ENCODE results near the gene RGS7. TPM values are rescaled to one million over a fixed set of nuclear protein-coding genes. Genes with fewer than 3 reads are reported as not detected.

Gene RGS7
- total and polyA plus RNA-seq, 2 experiments from 2014 or later, result 0.22 to 0.73 TPM

GRCh38 chr1:241177660-241178059, 179.3 kb downstream of the RGS7 start:
- Histone ChIP-seq H3K4me1 (ENCODE audit: insufficient read depth) (no peaks in the 10 kb centered on the region), H3K27me3 (no peaks in the 10 kb centered on the region), H3K79me2 (no peaks in the 10 kb centered on the region), H3K4me2 (no peak overlapping the region), H4K20me1 (ENCODE audit: insufficient read depth, poor library complexity, severe bottlenecking) (no peaks in the 10 kb centered on the region), H3K4me3 (no peak overlapping the region), H3K9me2 (replicated peaks; ENCODE audit: insufficient read depth) (no peaks in the 10 kb centered on the region), H2AFZ (no peak overlapping the region), H3K9me3 (ENCODE audit: low read depth) (no peaks in the 10 kb centered on the region), H3K36me3 (replicated peaks; ENCODE audit: insufficient read depth, low read depth) (no peaks in the 10 kb centered on the region), H3K27ac (no peak overlapping the region)
- TF ChIP-seq CTCF (IDR thresholded peaks at IDR 0.05; ENCODE audit: poor library complexity) (no peak), EZH2 (IDR thresholded peaks at IDR 0.05; ENCODE audit: borderline replicate concordance) (no peak), EZH2phosphoT487 (IDR thresholded peaks at IDR 0.05; ENCODE audit: low read depth, severe bottlenecking, unreplicated experiment) (no peak)
- no peak for DNase-seq (ENCODE audit: low spot score)
- 80% methylated on average over 1 of the region's 1 CpG for WGBS (ENCODE audit: low lambda C conversion rate, missing lambda C conversion rate)

DNA sequence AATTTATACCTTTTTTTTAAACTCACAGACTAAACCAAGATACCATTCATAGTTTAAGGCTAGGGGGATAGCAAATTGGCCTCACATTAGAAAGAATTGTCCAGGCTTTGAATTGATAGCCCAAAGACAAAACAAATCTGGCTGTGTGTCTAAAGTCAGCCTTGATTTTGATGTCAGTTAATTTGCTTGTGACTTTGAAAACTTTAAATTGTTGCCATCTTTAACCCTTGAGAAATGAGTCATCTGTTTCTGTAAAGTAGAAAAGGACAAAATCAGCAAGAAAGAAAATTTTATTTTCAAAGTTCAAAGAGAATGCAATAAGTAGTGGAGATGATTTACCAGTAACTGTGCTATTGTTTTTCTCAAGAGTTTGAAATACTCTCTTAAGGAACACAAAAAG, 184.5 kb downstream of the RGS7 start:
- Histone ChIP-seq H3K9me3 (ENCODE audit: low read depth) (no peaks in the 10 kb centered on the region), H3K9me2 (replicated peaks; ENCODE audit: insufficient read depth) (no peaks in the 10 kb centered on the region), H3K4me3 (no peak overlapping the region), H3K4me1 (ENCODE audit: insufficient read depth) (no peaks in the 10 kb centered on the region), H3K36me3 (replicated peaks; ENCODE audit: insufficient read depth, low read depth) (no peaks in the 10 kb centered on the region), H3K27me3 (no peaks in the 10 kb centered on the region), H3K79me2 (no peaks in the 10 kb centered on the region), H2AFZ (no peak overlapping the region), H3K4me2 (no peak overlapping the region), H3K27ac (no peak overlapping the region), H4K20me1 (ENCODE audit: insufficient read depth, poor library complexity, severe bottlenecking) (no peaks in the 10 kb centered on the region)
- no peak for DNase-seq (ENCODE audit: low spot score)
- TF ChIP-seq EZH2 (IDR thresholded peaks at IDR 0.05; ENCODE audit: borderline replicate concordance) (no peak), EZH2phosphoT487 (IDR thresholded peaks at IDR 0.05; ENCODE audit: low read depth, severe bottlenecking, unreplicated experiment) (no peak), CTCF (IDR thresholded peaks at IDR 0.05; ENCODE audit: poor library complexity) (no peak)

- WGBS (ENCODE audit: low lambda C conversion rate, missing lambda C conversion rate), result 77% methylated on average over 3 of the region's 3 CpGs
These were observed 185.0 kb downstream of the RGS7 start for GRCh38 chr1:241171991-241172390.

More at GRCh38 chr1:241171991-241172390, 185.0 kb downstream of the RGS7 start:
- no peak for DNase-seq (ENCODE audit: low spot score)
- H2AFZ ChIP-seq, result no peak overlapping the region
- no peak for TF ChIP-seq CTCF (IDR thresholded peaks at IDR 0.05; ENCODE audit: poor library complexity)
- TF ChIP-seq EZH2 (IDR thresholded peaks at IDR 0.05; ENCODE audit: borderline replicate concordance), result no peak
- TF ChIP-seq EZH2phosphoT487 (IDR thresholded peaks at IDR 0.05; ENCODE audit: low read depth, severe bottlenecking, unreplicated experiment), result no peak
- H3K27ac ChIP-seq, result no peak overlapping the region
- H3K9me3 ChIP-seq (ENCODE audit: low read depth), result no peaks in the 10 kb centered on the region
- H4K20me1 ChIP-seq (ENCODE audit: insufficient read depth, poor library complexity, severe bottlenecking), result no peaks in the 10 kb centered on the region
- no peaks in the 10 kb centered on the region for H3K36me3 ChIP-seq (replicated peaks; ENCODE audit: insufficient read depth, low read depth)
- no peaks in the 10 kb centered on the region for H3K4me1 ChIP-seq (ENCODE audit: insufficient read depth)
- no peaks in the 10 kb centered on the region for H3K27me3 ChIP-seq
- H3K4me3 ChIP-seq, result no peak overlapping the region
- H3K9me2 ChIP-seq (replicated peaks; ENCODE audit: insufficient read depth), result no peaks in the 10 kb centered on the region
- no peaks in the 10 kb centered on the region for H3K79me2 ChIP-seq
- no peak overlapping the region for H3K4me2 ChIP-seq

Measured in hepatocyte (in vitro differentiated cells).